HG03103 (cell line): Measurements from ENCODE around the gene RABGGTA.
"Not testable (repeated sequence)": the region's sequence is repeated elsewhere in the genome, so short reads cannot be mapped to it uniquely, and the experiment has no call there.

Experiments used
- ATAC-seq: cut with Tn5 transposase; IDR thresholded peaks from one replicate; pipeline ENCODE4 v1.9.1; 2021; ENCODE audit warnings: low read depth; ENCODE audit not compliant: unreplicated experiment

RABGGTA gene

DNA sequence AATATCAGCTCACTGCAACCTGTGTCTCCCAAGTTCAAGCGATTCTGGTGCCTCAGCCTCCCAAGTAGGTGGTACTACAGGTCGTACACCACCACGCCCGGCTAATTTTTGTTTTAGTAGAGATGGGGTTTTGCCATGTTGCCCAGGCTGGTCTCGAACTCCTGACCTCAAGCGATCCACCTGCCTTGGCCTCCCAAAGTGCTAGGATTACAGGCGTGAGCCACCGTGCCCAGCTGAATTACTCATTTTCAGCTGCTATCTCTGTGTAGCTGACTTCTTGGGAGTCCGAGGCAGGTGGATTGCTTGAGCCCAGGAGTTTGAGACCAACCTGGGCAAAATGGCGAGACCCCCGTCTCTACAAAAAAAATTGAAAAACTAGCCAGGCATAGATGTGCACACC is 26.0 kb downstream of the RABGGTA start:
- not testable (repeated sequence) for ATAC-seq

DNA sequence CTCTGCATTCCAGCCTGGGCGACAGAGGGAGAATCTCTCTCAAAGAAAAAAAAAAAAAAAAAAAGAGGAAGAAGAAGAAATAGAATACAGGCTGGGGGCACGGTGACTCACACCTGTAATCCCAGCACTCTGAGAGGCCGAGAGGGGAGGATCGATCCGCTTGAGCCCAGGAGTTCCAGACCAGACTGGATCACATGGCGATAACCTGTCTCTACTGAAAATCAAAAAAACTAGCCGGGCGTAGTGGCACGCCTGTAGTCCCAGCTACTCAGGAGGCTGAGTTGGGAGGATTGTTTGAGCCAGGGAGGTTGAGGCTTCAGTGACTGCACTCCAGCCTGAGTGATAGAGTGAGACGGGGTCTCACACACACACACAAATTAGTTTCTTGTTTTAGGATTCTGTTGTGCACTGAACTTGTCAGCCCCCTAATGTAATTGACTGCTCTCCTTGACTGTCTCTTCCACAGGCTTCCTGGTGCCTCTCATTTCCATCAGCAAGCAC is 28.0 kb downstream of the RABGGTA start:
- ATAC-seq = no peak

DNA sequence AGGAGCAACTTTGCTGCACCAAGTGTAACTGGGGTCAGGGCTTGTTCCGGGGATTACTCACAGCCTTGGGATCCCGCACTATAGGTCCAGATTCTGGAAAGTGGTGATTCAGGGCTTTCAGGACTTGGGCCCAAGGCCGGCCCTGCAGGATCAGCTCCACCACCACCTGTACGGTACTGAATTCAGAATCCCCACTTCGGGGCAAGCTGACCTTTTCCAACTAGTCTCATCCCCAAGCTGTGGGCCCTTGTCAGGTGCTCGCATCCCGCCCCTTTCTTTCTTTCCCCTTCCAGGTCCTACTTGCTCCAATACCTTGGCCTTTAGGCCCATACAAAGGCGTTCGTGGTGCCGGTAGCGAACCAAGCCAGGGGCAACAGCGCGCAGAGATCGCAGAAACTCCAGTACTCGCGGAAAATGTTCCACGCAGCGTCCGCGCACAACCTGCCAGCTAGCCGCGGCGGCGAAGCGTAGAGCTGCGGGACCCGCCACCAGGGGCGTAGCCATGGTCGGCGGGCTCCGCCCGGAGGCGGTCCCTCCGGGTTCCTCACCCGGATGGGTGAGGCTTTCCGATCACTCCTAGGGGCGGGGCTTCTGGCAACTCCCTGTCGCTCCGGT is 29.5 kb downstream of the RABGGTA start:
- ATAC-seq = peak; percentile 73

DNA sequence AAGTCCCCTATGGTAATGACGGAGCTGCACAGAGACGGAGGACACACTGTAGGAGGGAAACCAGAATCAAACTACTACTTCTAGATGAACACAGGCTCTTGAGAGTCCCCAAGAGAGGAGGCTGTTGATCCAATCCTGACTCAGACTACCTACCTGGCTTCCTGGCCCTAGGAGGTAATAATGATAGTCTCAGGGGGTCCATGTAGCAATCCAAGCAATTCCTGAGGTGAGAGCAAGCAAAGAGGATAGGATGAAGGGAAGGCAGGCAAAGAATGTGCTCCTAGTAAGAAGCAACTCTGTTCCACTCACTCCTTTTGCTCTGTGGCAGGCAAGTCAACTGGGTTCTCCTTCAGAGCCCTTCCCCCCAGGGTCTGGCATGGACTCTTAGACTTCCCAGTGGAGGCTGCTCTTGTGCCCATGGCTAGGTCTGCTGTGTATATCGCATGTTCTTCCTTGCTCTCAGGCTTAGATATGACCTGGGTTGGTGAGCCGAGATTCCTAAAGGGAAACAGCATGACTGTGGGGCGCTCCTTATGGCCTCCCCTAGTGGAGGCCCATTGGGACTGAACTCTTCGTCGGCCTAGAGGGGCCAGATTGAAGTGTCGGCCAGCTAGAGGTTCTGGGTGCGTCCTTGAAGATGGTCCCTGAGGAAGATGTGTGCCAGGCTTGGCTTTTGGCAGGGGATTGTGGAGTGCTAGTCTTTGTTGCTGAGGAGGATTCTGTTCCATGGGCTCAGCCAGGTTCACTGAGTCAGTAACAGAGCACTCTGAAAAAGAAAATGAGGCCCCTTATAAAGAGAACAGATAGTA is 31.1 kb downstream of the RABGGTA start:
- no peak for ATAC-seq

DNA sequence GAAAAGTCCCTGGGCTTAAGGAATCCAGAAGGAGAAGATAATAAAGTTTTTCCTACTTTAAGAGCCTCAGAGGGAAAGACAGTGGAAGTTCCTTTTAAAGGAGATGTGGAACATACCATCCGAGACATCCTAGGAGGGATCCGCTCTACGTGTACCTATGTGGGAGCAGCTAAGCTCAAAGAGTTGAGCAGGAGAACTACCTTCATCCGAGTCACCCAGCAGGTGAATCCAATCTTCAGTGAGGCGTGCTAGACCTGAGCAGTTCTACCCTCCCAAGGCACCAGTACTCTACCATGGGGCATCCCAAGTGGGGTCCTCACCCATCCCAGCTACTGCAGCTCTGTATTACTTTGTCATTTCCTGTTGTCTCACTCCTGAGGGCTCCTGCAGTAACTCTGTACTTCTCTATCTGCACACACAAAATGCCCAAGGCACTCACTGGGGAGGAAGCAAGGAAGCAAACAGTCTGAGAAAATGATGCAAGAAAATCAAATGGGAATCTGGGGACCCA is 32.8 kb downstream of the RABGGTA start:
- no peak for ATAC-seq

DNA sequence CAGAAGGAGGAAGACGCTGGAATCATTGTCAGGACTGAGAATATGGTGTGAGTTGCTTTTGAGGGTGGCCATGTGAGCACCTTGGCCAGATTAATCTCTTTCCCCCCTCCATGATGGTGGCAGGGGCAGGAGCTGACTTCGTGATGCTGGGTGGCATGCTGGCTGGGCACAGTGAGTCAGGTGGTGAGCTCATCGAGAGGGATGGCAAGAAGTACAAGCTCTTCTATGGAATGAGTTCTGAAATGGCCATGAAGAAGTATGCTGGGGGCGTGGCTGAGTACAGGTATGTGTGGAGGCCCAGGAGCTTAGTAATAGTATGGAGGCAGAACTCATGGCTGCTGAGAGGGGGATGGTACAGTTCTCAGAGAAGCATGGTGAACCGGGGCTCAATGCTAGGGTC is 33.3 kb downstream of the RABGGTA start:
- no peak for ATAC-seq

DNA sequence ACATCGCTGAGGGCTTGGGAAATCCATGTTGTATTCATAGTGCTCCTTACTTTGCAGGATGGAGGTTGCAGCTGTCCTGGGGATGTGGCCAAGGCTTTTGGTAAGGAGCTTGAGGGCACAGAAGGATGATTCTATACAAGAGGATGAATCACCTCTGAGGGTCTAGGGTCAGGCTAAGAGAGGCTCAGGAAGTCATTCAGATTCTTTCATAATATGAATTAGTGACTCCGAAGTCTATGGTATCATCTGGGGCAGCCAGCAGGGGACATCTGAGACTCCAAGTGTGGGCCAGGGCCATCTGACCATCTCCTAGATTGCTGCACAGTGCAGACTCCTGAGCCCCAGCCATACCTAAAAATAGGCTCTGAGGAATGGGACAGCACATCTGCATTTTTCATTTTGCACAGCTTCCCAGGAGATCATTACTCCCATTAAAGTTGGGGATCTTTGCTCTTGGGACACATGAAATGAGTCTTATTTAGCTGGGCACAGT is 33.9 kb downstream of the RABGGTA start:
- no peak for ATAC-seq

DNA sequence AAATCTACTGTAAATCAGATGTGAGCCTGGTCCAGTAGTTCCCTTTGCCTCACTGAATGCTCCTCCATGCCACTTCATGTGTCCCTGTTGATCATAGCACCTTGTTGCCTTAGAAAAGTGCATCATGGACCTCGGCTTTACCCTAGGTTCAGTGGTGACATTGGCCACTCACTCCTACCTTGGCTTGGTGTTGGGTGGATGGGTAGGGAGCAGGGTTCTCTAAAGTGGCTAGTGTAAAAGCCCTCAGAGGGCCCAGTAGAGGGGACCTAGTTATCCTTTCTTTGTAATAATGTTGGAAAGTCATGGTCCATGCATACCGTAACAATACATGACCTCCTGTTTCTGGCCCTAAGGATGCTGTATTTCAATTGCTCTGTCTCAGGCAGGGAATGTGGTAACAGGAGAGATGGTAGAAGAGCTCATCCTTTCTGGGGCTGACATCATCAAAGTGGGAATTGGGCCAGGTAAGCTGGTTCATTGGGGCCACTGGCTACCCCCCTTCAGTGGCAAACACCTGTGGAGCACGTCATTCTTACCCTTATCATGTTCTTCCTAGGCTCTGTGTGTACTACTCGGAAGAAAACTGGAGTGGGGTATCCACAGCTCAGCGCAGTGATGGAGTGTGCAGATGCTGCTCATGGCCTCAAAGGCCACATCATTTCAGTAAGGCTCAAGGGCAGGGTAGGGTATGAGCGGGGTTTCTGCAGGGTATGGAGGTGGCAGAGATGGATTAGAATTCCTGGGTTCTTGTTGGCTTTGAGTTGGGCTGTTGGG is 34.5 kb downstream of the RABGGTA start:
- no peak for ATAC-seq

DNA sequence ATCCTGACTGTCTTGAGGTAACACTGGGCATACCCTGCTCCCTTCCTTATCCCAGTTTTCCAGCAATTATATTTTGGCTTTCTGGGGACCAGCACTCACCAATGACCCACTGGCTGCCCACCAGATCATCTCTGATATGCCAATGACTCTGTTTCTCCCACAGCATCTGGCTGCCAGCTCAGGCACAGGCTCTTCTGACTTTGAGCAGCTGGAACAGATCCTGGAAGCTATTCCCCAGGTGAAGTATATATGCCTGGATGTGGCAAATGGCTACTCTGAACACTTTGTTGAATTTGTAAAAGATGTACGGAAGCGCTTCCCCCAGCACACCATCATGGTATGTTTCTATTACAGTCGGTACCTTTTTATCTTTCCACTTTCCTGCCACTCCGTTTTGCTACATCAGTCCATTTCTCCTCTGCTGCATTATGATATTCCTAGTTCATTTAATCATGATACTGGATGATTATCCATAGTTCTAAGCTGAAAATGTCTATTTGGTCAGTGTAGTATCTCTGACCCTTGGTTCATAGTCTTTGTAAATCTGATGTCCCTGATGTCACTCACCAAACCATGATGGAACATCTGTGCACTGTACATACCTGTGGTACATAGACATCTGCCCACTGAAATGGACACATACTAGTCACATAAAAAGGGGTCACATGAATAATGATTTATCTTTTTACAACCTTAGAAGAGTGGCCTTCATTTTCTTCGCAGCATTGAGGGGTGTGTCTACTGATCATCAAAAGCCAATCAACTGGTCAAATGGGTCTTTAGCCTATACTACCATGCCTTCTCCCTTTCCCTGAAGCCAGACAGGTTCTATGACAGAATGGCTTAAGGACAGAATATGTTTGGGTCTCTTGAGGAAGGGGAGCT is 35.4 kb downstream of the RABGGTA start:
- ATAC-seq = no peak

DNA sequence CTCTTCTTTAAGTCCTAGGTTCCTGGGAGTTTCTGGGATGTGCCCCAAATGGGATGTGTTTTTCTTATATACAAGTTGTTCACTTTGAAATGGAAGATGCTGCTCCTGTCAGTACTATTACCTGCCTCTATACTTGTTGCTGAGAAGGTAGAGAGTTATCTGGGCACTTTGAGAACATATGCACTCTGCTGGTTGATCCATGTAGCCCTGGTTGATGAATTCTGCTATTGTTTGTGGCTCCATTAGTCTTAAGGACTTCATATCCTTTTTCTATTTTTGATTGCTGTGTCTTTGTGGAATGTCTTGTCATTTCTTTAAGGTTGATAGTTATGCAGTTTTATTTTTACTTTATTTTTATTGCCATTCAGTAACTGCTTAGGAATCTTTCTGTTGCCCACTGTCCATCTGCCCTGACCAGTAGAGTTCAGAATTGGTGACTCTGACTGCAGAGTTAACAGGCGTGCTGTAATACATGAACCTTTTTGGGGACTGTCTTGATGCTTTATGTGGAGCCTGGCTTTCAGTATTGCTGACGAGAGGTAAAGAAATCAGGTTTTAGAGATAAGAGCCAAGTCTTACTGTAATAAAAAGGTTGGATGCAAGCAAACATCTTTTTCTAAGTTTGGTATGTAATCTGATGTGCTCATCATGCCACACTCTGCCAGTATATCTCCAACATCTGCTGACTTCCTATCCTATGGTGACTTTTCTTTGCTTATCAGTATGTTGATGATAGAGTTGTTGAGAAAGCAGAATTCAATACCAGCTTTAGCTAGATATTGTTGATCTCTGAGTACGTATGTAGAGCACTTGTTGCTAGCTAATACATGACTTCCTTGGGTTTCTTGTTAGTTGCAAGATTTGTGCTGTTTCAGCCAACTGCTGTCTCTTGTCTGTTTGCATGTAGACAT is 37.0 kb downstream of the RABGGTA start:
- ATAC-seq = no peak

DNA sequence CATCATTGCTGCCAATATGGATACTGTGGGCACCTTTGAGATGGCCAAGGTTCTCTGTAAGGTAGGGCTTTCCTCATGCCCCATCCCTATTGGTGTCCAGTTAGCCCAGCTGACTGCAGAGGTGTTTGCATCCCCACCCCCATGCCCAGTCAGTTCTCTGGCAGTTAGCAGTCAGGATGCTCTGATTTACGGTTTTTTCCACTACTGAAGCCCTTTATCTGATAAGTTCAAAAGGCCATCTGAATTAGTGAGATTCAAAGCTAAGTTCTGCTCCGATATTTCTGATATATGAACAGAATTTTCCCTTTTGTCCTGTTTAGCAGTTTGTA is 37.9 kb downstream of the RABGGTA start:
- ATAC-seq = no peak

DNA sequence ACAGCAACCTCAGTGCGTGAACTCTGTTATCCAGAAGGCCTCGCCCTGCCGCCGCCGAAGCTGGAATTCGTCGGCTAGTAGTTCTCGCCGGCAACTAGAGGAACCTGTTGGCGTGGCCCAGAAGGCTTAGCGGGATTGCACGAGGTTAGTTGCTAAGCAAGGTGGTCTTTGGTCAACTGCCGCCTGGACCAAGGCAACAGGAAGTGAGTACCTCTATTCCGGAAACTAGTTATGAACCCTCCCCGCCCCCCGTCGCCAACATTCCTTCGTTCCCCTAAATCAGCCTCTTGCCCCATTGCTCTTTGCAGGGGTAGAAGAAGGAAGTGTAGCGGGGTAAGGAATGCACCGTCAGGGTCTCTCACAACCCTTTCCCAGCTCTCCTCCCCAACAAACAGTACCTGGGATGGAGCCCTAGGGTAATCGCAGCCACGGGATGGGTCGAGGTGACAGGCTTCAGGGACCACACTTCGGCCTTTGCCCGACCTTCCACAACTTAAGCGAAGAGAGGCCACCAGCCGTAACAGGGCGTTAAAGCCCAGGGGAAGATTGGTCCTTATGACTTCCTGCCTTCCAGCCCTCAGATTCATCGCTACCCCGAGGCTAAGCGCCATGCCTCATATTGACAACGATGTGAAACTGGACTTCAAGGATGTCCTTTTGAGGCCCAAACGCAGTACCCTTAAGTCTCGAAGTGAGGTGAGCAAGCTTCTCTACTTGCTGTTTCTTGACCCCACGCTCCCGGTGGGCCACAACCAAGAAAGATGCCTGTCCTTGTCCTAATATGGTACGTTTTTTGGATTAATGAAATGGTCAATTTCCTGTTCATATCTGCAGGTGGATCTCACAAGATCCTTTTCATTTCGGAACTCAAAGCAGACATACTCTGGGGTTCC is 38.5 kb downstream of the RABGGTA start, which contains the start of gene GMPR2:
GMPR2 (plus strand) TSS at position 285 of the 893 bp plus-strand sequence; CDS start at position 610, 325 bp downstream.
- peak; percentile 37 for ATAC-seq

DNA sequence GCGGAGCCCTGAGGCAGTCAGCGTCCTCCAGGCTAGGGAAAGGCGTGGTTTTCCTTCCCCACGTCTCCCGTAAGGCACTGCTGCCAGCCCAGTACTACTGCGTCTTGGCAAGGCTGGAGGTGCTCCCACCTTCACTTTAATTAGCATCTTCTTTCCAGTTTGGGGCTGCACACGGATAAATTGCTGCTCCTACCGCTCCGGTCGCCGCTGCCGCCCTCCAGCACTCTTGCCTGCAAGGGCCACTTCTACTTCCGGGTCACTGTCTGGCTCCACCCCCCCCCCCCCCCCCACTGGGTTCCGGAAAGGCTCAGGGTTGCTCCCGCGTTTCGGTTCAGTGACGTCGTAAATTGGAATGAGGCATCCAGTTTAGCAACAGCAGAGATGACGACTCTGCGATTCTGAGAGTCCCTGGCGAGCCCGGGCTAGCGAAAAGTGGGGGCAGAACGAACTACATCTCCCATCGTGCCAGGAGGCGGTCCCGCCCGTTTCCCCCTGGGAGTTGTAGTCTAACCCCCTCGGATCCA is 39.2 kb downstream of the RABGGTA start, which contains the start of gene NEDD8:
NEDD8 (minus strand) TSS at position 247 of the 524 bp plus-strand sequence; CDS start at position 147, 100 bp downstream.
- ATAC-seq = peak; percentile 63

DNA sequence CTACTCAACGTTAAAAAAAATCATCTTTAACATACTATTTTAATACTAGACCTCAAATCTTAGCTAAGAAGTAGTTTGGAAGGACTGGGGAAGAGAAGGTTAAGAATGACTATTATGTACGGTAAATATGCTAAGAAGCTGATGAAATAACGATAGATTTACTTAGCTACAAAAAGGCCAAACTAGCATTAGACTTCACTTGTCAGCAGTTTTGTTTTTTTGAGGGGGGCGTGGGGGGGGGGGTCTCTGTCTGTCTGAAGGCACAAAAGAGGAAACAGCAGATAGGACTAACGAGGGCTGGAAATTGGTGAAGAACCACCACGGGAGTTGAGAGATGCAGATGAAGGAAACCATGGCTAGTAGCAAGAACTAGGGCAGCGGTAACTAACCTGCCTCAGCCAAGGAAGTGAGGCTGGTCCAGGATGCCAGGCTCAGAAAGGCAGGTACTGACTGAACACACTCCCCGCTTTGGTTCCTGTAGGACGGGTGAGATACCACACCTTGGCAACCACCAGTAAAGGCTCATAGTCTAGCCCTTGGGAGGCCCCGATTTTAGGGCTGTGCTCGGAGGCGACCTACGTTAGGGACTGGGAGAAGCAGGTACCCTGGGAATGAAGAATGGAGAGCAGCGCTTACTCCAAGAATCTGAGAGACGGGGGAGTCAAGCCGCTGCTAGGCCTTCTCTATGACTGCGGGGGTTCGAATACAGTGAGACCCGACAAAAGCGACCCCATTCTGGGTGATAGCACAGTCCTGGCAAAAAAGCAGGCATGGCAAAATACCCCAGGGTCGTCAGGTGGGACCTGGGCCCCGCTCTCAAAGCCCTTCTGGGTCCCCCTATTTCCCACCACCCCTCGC is 39.9 kb downstream of the RABGGTA start:
- peak; percentile 4 for ATAC-seq

DNA sequence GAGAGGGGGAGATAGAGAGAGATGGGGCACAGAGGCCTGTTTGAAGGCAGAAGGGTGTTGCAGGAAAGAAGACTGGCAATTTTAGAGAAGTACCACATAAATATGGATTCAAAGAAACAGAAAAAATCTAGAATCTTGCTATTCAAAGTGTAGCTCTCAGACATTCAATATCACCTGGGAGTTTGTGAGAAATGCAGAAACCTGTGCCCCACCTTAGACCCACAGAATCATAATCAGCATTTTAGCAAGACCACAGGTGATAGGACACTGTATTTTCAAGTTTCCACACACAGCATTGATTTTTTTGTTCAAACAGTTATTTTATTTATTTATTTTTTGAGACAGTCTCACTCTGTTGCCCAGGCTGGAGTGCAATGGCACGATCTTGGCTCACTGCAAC is 42.5 kb downstream of the RABGGTA start:
- no peak for ATAC-seq

DNA sequence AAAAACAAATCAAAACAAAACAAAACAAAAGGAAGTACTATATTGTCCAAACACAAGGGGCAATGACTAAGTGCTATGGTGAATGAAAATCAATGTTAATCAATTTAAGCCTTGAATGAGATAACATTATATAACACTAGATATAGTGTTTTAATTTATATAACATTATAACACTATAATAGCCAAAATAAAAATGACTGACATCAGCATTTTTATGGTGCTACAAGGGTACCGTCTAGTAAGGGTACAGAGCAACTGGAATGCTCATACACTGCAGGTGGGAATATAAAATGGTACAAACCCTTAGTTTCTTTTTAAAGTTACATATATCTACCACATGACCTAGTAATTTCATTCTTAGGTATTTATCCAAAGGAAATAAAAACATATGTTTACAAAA is 44.9 kb downstream of the RABGGTA start:
- no peak for ATAC-seq
